Loucy (cell line): Measurements from ENCODE around the gene FAM53B.

Experiments
- EZH2phosphoT487 ChIP-seq: fragments of 200-600 bp; IDR thresholded peaks from 2 replicates; pipeline ENCODE4 v1.6.1; 2018; ENCODE audit warnings: antibody characterized with exemption, mild to moderate bottlenecking, moderate library complexity, borderline replicate concordance
- TF ChIP-seq, protein P1 (sequence below): fragments of 200-600 bp; sonication (generic); conservative IDR thresholded peaks from 2 replicates; pipeline ENCODE4 v1.5.1; 2014; ENCODE audit warnings: mild to moderate bottlenecking, antibody characterized with exemption, low read length

DNA sequence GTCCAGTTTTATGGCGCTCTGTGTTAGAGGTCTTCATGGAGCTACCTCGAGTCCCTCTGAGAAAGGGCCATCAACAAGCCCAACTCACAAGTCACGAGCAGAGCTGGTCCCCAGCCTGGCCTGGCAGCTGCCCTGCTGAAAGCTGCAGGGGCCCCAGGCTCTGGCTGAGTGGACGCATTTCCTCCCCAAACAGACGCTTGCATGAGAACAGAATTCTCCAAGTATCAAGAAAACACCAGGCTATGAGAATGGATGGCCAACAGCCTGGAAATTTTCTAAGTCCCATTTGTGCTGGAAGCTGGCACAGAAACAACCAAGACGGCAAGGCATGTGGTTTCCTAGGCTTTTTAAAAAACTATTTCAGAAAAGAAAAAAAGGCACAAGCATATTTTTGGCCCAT lies 114.8 kb downstream of the FAM53B start:
- TF ChIP-seq, protein P1, sequence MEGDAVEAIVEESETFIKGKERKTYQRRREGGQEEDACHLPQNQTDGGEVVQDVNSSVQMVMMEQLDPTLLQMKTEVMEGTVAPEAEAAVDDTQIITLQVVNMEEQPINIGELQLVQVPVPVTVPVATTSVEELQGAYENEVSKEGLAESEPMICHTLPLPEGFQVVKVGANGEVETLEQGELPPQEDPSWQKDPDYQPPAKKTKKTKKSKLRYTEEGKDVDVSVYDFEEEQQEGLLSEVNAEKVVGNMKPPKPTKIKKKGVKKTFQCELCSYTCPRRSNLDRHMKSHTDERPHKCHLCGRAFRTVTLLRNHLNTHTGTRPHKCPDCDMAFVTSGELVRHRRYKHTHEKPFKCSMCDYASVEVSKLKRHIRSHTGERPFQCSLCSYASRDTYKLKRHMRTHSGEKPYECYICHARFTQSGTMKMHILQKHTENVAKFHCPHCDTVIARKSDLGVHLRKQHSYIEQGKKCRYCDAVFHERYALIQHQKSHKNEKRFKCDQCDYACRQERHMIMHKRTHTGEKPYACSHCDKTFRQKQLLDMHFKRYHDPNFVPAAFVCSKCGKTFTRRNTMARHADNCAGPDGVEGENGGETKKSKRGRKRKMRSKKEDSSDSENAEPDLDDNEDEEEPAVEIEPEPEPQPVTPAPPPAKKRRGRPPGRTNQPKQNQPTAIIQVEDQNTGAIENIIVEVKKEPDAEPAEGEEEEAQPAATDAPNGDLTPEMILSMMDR, result no peak
- TF ChIP-seq EZH2phosphoT487, result no peak
